Subcutaneous adipose tissue (tissue), 4 donors: ENCODE data around the gene SYT7. TPM values are rescaled to one million over a fixed set of nuclear protein-coding genes. Genes with fewer than 3 reads are reported as not detected.

Experiments
- total RNA-seq, 4 donors: library from RNA; depleted of rRNA; stranded (reverse); fragments of >200 nt; gene quantifications; one replicate each; pipeline ENCODE4 v1.1.0, GENCODE V29; 2016
- TF ChIP-seq, protein P1 (sequence below): fragments of 450-650 bp; IDR thresholded peaks from one replicate; pipeline ENCODE4 v1.5.1; 2016; ENCODE audit warnings: low read depth, mild to moderate bottlenecking, control low read depth, antibody characterized with exemption, moderate library complexity

Gene SYT7
- total RNA-seq, result 1 to 10 TPM in 3 of 4 donors, under 1 TPM in 1; 0.66 to 4.0 (median 1.4) TPM

DNA sequence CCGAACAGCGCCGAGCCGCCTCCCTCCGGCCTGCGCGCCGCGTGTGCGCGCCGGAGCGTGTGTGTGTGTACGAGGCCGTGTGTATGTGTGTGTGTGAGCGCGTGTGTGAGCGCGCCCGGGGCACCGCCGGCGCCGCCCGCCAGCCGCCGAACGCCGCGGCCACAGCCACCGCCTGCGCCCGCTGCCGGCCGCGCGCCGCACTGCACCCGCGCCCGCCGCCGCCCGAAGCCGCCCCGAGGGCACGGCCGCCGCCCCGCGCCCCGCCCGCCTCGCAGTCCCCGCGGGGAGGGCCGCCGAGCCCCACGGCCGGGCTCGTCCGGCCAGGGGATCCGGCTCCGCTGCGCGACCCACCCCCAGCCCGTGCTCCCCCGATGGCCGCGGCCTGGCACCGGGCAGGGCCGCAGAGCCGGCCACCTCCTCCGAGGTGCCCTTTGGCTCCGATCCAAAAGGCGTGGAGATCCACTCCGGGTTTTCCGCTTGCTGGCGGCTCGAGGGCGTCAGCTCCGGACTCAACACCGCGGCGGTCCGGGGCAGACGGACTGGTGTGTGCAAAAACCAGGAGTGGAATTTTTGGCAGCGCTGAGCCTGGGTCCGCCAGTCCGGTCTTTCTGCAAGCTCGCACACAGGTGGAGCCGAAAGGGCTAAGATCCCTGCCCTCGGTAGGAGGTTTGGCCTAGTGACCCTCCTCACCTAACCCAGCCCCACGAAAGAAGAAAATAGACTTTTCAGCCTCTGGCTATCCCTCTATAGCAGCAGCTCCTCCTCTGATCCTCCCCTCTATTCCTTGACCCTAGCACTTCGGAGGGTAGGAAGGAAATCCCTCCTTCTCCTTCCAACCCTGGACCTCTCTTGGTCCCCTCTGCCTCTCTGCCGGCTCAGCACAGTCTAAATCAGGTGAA is at the start of gene SYT7:
Gene SYT7 (minus strand): TSS at position 47 of the 899 bp plus-strand sequence. CDS start 256 bp downstream, outside the sequence.
- TF ChIP-seq, protein P1, sequence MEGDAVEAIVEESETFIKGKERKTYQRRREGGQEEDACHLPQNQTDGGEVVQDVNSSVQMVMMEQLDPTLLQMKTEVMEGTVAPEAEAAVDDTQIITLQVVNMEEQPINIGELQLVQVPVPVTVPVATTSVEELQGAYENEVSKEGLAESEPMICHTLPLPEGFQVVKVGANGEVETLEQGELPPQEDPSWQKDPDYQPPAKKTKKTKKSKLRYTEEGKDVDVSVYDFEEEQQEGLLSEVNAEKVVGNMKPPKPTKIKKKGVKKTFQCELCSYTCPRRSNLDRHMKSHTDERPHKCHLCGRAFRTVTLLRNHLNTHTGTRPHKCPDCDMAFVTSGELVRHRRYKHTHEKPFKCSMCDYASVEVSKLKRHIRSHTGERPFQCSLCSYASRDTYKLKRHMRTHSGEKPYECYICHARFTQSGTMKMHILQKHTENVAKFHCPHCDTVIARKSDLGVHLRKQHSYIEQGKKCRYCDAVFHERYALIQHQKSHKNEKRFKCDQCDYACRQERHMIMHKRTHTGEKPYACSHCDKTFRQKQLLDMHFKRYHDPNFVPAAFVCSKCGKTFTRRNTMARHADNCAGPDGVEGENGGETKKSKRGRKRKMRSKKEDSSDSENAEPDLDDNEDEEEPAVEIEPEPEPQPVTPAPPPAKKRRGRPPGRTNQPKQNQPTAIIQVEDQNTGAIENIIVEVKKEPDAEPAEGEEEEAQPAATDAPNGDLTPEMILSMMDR, result no peak

GRCh38 chr11:61630089-61630488 is 49.2 kb upstream of the SYT7 start:
- TF ChIP-seq, protein P1, result no peak

GRCh38 chr11:61629082-61629833 is 48.4 kb upstream of the SYT7 start:
- TF ChIP-seq, protein P1, result no peak

DNA sequence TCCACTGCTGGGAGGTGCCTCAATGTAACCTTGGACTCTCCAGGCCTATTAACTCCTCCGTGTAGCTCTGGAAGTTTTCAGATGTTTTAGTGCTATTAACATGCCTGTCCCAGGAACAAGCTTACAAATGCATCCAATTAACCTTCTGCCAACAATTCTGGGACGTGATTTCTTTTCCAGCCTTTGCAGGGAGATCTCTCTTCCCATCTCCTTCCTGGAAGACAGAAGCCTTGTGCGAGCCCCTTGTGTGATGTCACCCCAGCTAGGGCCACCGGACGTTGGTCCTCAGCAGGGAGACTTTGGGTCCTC is 47.7 kb upstream of the SYT7 start:
- TF ChIP-seq, protein P1, result no peak

DNA sequence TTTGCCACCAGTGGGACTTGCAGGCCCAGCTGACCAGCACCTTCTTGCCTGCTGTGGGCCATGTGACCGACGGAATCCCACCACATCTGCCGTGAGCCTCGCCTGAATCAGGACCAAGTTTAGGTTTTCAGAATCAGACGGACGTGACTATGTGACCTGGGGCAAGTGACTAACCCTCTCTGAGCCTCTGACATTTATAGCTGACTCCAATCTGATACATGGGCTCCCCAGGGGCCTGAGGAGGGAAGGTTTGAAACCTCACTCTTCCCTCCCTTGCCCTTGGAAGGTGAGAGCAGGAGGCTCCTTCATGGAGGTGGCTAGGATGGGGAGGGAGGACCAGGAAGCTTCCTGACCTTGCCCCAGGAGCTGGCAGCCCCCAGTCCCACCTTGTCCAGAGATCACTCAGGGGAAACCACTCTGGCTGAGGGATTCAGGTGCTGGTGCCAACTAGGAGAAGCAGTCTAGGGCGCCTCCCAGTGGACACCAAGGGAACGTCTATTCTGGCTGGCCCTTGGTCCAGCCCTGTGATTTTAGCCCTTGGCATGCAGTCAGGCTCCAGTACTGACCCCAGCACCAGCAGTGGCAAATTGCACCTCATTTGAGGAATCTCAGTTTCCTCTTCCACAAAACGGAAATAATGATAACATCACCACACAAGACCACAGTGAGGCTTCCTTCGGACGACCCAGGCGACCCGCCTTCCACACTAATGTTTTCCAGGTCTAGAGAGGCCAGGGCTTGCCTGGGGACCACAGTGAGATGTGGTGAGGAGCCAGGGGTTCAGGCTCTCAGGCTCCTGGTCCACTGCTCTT is 47.2 kb upstream of the SYT7 start:
- TF ChIP-seq, protein P1, result no peak

- TF ChIP-seq, protein P1, result no peak
These were observed 45.9 kb upstream of the SYT7 start for GRCh38 chr11:61626580-61627380.
